Karpas-422 (cell line): ENCODE data around the gene KCNQ5. TPM values are rescaled to one million over a fixed set of nuclear protein-coding genes. Genes with fewer than 3 reads are reported as not detected.

Experiments used
- DNase-seq: peaks from one replicate; pipeline ENCODE4 v3.0.0-alpha.2; 2015
- H2AFZ ChIP-seq: fragments of 200-600 bp; sonication (generic); 2 replicates; pipeline ENCODE4 v1.6.1; 2014; ENCODE audit warnings: antibody characterized with exemption, low read length, mixed read lengths
- H3K27ac ChIP-seq: fragments of 200-600 bp; sonication (generic); 2 replicates; pipeline ENCODE4 v1.5.1; 2014; ENCODE audit warnings: mild to moderate bottlenecking, low read length, moderate library complexity
- H3K27me3 ChIP-seq: fragments of 200-600 bp; sonication (generic); 2 replicates; pipeline ENCODE4 v1.6.1; 2014; ENCODE audit warnings: low read length, mixed read lengths
- H3K36me3 ChIP-seq: fragments of 200-600 bp; sonication (generic); 2 replicates; pipeline ENCODE4 v1.6.1; 2014; ENCODE audit warnings: low read length, mixed read lengths; ENCODE audit not compliant: insufficient read depth
- H3K4me1 ChIP-seq: fragments of 200-600 bp; sonication (generic); 2 replicates; pipeline ENCODE4 v1.6.1; 2014; ENCODE audit warnings: mild to moderate bottlenecking, low read length, mixed read lengths
- H3K4me2 ChIP-seq: fragments of 200-600 bp; sonication (generic); 2 replicates; pipeline ENCODE4 v1.6.1; 2014; ENCODE audit warnings: low read length, low read depth, mild to moderate bottlenecking; ENCODE audit not compliant: poor library complexity, severe bottlenecking
- H3K4me3 ChIP-seq: fragments of 200-600 bp; sonication (generic); 2 replicates; pipeline ENCODE4 v1.5.1; 2014; ENCODE audit warnings: mild to moderate bottlenecking, antibody characterized with exemption, low read length, mixed read lengths
- H3K79me2 ChIP-seq: fragments of 200-600 bp; sonication (generic); 2 replicates; pipeline ENCODE4 v1.6.1; 2014; ENCODE audit warnings: mild to moderate bottlenecking, low read length, mixed read lengths
- H3K9ac ChIP-seq: fragments of 200-600 bp; sonication (generic); 2 replicates; pipeline ENCODE4 v1.6.0; 2014; ENCODE audit warnings: low read length
- H3K9me2 ChIP-seq: fragments of 200-600 bp; sonication (generic), shearing (Covaris generic); replicated peaks from 2 replicates; pipeline ENCODE4 v1.6.0; 2014; ENCODE audit warnings: mild to moderate bottlenecking, low read length, moderate library complexity; ENCODE audit not compliant: insufficient read depth
- H3K9me3 ChIP-seq: fragments of 300-700, 200-600 bp; sonication (generic); 2 replicates; pipeline ENCODE4 v1.6.1; 2014; ENCODE audit warnings: low read length, mixed read lengths
- H4K20me1 ChIP-seq: fragments of 200-600 bp; sonication (generic); 2 replicates; pipeline ENCODE4 v1.6.1; 2014; ENCODE audit warnings: mild to moderate bottlenecking, antibody characterized with exemption, low read length, low read depth; ENCODE audit not compliant: insufficient read depth
- total RNA-seq: library from RNA; depleted of rRNA; stranded (reverse); fragments of >200 nt; shearing (Covaris generic); gene quantifications from 2 replicates; pipeline ENCODE4 v1.2.3, GENCODE V29; 2014; ENCODE audit warnings: low replicate concordance

The KCNQ5 gene
- total RNA-seq, 1 experiment from 2014 or later: 50.5 TPM

DNA sequence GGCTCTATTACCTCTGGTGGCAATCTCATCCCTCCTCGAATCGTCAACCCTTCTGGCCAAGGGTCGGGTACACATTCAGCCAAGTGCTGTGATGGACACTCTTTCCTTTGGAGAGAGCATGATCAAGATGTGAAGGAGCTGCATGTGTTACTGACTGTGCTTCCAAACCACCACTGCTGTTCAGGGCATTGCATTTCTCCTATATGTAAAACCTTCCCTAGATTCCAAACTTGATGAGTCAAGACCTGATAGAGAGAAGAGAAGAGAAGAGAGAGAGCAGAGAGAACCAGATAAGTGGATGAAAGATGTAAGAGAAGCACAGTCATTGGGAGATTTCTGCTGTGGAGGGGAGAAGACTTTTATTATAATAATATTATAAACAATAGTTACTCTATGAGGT, 162.2 kb downstream of the KCNQ5 start:
- Histone ChIP-seq H3K9ac (no peak overlapping the region), H3K27ac (no peak overlapping the region), H3K27me3 (no peaks in the 10 kb centered on the region), H3K4me1 (no peaks in the 10 kb centered on the region), H3K4me2 (no peak overlapping the region), H3K36me3 (no peaks in the 10 kb centered on the region), H3K9me2 (no peaks in the 10 kb centered on the region), H3K9me3 (no peaks in the 10 kb centered on the region), H3K79me2 (peaks cover 96% of the 10 kb centered on the region), H2AFZ (no peak overlapping the region), H3K4me3 (no peak overlapping the region), H4K20me1 (no peaks in the 10 kb centered on the region)
- DNase-seq: no peak

DNA sequence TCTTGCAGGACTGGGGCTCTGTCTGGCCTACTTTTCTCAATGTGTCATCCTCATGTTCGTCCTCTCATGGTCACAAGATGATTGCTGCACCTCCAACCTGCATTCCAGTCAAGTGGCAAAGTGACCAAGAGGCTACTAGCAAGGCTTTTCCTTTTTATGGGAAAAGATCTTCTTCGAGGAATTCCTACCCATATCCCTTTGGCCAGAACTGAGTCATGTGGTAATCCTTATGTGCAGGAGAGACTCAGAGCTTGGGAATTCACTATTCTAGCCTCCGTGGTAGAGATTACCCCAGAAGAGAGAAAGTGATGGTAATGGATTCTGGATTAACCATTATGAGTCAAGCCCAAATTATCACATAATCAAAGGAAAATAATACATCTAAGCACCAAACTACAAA, 162.7 kb downstream of the KCNQ5 start:
- H3K27ac ChIP-seq: no peak overlapping the region
- no peaks in the 10 kb centered on the region for H4K20me1 ChIP-seq
- no peak overlapping the region for H2AFZ ChIP-seq
- H3K79me2 ChIP-seq: peaks cover 96% of the 10 kb centered on the region
- H3K36me3 ChIP-seq: no peaks in the 10 kb centered on the region
- no peaks in the 10 kb centered on the region for H3K4me1 ChIP-seq
- H3K9me3 ChIP-seq: no peaks in the 10 kb centered on the region
- no peak overlapping the region for H3K9ac ChIP-seq
- DNase-seq: no peak
- no peak overlapping the region for H3K4me3 ChIP-seq
- no peaks in the 10 kb centered on the region for H3K27me3 ChIP-seq
- no peak overlapping the region for H3K4me2 ChIP-seq
- no peaks in the 10 kb centered on the region for H3K9me2 ChIP-seq

DNA sequence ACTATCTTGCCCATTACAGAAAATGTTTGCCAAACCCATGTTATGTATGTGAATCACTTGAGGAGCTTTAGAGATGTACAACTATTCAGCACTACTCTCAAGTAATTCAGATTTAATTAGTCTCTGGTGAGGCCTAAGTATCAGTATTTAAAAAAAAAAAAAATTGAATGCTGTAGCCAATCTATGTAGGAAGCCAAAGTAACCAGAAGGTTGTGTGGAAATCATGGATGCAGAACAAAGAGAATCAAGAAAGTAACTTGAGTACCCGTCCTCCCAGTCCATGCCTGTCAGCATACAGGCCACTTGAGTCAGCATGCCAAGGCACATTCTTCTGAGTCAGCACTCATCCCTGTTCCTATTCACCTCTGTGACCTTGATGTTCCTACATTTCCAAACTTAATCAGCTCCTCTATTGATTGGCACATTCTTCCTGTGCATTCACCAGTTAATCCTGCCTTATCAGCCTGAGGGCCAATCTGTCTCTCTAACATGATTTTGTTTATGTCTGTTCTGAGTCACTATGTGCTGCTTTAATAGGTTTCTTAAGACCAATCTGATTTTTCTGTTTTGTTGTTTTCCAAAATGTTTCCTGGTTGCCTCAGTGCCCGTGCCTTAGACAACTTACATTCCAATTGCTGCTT, 165.6 kb downstream of the KCNQ5 start:
- Histone ChIP-seq H3K9me3 (no peaks in the 10 kb centered on the region), H3K9me2 (no peaks in the 10 kb centered on the region), H3K4me1 (no peaks in the 10 kb centered on the region)

DNA sequence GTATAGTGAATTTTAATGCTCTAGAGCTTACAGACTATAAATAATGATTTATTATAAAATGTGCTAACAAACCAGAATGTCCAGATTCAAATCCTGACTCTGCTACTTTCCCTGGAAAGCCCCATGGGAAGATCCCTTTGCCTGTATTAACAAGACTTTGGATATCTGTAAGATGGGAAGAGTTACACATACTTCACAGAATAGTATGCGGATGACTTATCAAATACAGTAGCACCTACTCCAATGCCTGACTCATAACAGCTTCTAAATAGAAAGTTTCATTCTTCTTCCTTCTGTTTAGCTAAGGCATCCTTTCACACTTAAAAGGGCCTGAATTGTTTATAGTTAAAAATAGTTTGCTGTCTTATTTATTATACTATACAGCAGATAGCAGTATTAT, 166.3 kb downstream of the KCNQ5 start:
- Histone ChIP-seq H2AFZ (no peak overlapping the region), H3K4me1 (no peaks in the 10 kb centered on the region), H3K9me3 (no peaks in the 10 kb centered on the region), H3K27ac (no peak overlapping the region), H3K9me2 (no peaks in the 10 kb centered on the region), H3K4me2 (no peak overlapping the region), H3K4me3 (no peak overlapping the region), H4K20me1 (no peaks in the 10 kb centered on the region), H3K79me2 (peaks cover 96% of the 10 kb centered on the region), H3K9ac (no peak overlapping the region), H3K27me3 (no peaks in the 10 kb centered on the region), H3K36me3 (no peaks in the 10 kb centered on the region)
- no peak for DNase-seq

More for the DNA sequence above, 165.6 kb downstream of the KCNQ5 start:
- no peak overlapping the region for H2AFZ ChIP-seq
- no peaks in the 10 kb centered on the region for H4K20me1 ChIP-seq
- H3K9ac ChIP-seq: no peak overlapping the region
- H3K4me2 ChIP-seq: no peak overlapping the region
- no peak overlapping the region for H3K27ac ChIP-seq
- peaks cover 96% of the 10 kb centered on the region for H3K79me2 ChIP-seq
- no peaks in the 10 kb centered on the region for H3K27me3 ChIP-seq
- no peak overlapping the region for H3K4me3 ChIP-seq
- no peak for DNase-seq
- H3K36me3 ChIP-seq: no peaks in the 10 kb centered on the region

DNA sequence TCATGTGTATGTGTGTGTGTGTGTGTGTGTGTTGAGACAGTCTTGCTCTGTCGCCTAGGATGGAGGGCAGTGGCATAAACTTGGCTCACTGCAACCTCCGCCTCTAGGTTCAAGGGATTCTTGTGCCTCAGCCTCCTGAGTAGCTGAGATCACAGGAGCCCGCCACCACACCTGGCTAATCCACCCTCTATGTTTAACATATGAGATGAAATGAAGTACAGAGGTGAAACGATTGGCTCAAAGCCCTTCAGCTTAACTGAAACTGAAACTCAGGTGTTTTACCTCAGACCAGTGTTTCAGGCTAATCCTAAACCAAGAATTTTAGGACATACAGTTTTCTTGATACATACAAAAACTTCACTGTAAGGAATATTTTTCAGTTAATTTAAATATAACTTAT, 167.3 kb downstream of the KCNQ5 start:
- no peaks in the 10 kb centered on the region for H3K36me3 ChIP-seq

DNA sequence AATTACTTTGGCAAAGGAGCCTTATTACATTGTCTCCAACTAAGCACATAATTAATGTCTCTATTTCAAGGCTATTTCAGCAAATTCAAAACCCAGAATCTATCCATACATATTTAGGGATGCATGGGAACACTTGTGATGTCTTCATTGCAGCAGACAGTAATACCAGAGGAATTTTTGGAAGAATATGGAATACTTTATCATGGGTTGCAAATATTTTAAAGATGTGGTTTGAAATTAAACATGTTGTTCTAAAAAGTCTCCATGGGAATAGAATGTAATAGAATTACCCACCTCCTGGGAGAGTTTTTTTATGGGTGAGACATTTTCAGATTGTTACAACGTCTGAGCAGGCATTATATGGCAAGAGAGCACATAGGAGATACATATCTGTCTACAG, 170.8 kb downstream of the KCNQ5 start:
- Histone ChIP-seq H3K4me1 (no peaks in the 10 kb centered on the region), H3K4me3 (no peak overlapping the region), H4K20me1 (no peaks in the 10 kb centered on the region), H2AFZ (no peak overlapping the region), H3K36me3 (no peaks in the 10 kb centered on the region), H3K79me2 (peaks cover 99% of the 10 kb centered on the region), H3K27ac (no peak overlapping the region), H3K4me2 (no peak overlapping the region), H3K9ac (no peak overlapping the region), H3K9me3 (no peaks in the 10 kb centered on the region), H3K27me3 (no peaks in the 10 kb centered on the region), H3K9me2 (no peaks in the 10 kb centered on the region)
- no peak for DNase-seq

More for the DNA sequence above, 167.3 kb downstream of the KCNQ5 start:
- no peaks in the 10 kb centered on the region for H3K9me2 ChIP-seq
- no peaks in the 10 kb centered on the region for H3K9me3 ChIP-seq
- no peaks in the 10 kb centered on the region for H4K20me1 ChIP-seq
- H3K4me1 ChIP-seq: no peaks in the 10 kb centered on the region
- no peak overlapping the region for H2AFZ ChIP-seq
- no peak overlapping the region for H3K9ac ChIP-seq
- no peak overlapping the region for H3K4me2 ChIP-seq
- no peak overlapping the region for H3K27ac ChIP-seq
- H3K79me2 ChIP-seq: peaks cover 96% of the 10 kb centered on the region
- no peak for DNase-seq
- no peaks in the 10 kb centered on the region for H3K27me3 ChIP-seq
- H3K4me3 ChIP-seq: no peak overlapping the region

DNA sequence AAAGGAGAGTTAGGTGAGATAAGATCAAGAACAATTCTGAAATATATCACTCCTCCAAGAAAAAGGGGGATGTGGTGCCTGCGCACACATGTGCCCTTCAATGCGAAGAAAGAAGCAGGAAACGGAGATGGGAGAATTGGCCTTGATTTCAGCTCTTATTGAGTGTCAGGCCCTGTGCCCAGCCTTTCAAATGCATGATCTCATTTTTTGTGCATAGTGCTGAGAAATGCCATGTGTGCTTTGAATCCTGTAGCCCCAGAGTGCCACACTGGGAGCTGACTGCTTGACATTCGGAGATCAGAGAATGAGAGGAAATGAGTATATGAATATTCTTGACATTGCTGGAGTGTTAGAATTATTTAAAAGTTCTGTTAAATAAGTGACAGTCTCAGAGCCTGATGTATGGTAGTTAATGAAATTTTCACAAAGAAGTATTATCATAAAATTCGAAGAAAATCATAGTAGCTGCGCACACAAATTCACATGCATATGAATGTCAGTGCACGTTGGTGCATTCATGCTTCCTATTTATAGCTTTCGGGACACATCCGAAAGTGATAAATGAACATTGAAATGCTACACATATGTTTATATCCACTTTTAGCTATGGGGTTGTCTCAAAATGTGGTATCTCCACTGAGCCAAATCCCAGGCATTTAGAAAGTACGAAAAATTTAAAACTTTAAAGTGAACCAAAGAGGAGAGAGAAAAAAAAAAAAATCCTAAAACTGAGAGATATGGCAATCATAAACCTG, 172.0 kb downstream of the KCNQ5 start:
- Histone ChIP-seq H3K9me2 (no peaks in the 10 kb centered on the region), H3K4me2 (no peak overlapping the region), H3K79me2 (peaks cover 98% of the 10 kb centered on the region), H4K20me1 (no peaks in the 10 kb centered on the region), H3K36me3 (no peaks in the 10 kb centered on the region), H3K4me3 (no peak overlapping the region), H3K9ac (no peak overlapping the region), H3K27ac (no peak overlapping the region), H3K4me1 (peaks cover 6% of the 10 kb centered on the region; the same call in 1 of the 2 replicates), H3K27me3 (no peaks in the 10 kb centered on the region), H3K9me3 (no peaks in the 10 kb centered on the region), H2AFZ (no peak overlapping the region)
- DNase-seq: no peak

DNA sequence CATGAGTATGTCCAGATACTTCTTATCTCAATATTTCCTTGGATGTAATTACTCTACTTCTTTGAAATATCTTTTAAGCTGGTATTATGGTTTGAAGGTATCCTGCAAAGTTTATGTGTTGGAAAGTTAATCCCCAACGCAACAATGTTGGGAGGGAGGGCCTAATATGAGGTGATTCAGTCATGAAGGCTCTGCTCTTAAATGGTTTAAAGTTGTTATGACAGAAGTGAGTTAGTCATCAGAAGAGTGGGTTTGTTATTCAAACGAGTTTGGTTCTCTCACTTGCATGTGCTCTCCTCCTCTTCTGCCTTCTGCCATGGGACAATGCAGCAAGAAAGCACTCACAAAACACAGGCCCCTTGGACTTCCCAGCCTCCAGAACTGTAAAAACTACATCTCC, 176.3 kb downstream of the KCNQ5 start:
- DNase-seq: no peak
- Histone ChIP-seq H3K9ac (no peak overlapping the region), H3K4me3 (no peak overlapping the region), H3K79me2 (peaks cover 69% of the 10 kb centered on the region), H2AFZ (no peak overlapping the region), H3K27me3 (no peaks in the 10 kb centered on the region), H3K27ac (no peak overlapping the region), H3K4me2 (no peak overlapping the region), H3K9me2 (no peaks in the 10 kb centered on the region), H3K36me3 (no peaks in the 10 kb centered on the region), H3K4me1 (peaks cover 6% of the 10 kb centered on the region; the same call in 1 of the 2 replicates), H3K9me3 (no peaks in the 10 kb centered on the region), H4K20me1 (no peaks in the 10 kb centered on the region)
